ENCODE data around the gene TGFBI. TPM values are rescaled to one million over a fixed set of nuclear protein-coding genes. Genes with fewer than 3 reads are reported as not detected.

TGFBI gene
- total RNA-seq, 1 donor from 2014 or later: 453 TPM

- peaks cover 9% of the 10 kb centered on the region for H3K36me3 ChIP-seq (ENCODE audit: control insufficient read depth, insufficient read depth, low read length)
- no peak overlapping the region for H3K4me3 ChIP-seq (ENCODE audit: low read depth, low read length)
- H3K27me3 ChIP-seq (ENCODE audit: control insufficient read depth, insufficient read depth, low read length): no peaks in the 10 kb centered on the region
- no peak for TF ChIP-seq CTCF (IDR thresholded peaks at IDR 0.05; ENCODE audit: insufficient read depth, low read length, poor library complexity, severe bottlenecking)
- no peak for DNase-seq (ENCODE audit: low read depth)
These were observed 33.0 kb downstream of the TGFBI start for GRCh38 chr5:136061630-136062365.

GRCh38 chr5:136062366-136063274, 33.8 kb downstream of the TGFBI start:
- peak; percentile 32 for TF ChIP-seq CTCF (IDR thresholded peaks at IDR 0.05; ENCODE audit: insufficient read depth, low read length, poor library complexity, severe bottlenecking)
- no peak for DNase-seq (ENCODE audit: low read depth)
- Histone ChIP-seq H3K27me3 (ENCODE audit: control insufficient read depth, insufficient read depth, low read length) (no peaks in the 10 kb centered on the region), H3K36me3 (ENCODE audit: control insufficient read depth, insufficient read depth, low read length) (peaks cover 6% of the 10 kb centered on the region), H3K4me3 (ENCODE audit: low read depth, low read length) (no peak overlapping the region)

DNA sequence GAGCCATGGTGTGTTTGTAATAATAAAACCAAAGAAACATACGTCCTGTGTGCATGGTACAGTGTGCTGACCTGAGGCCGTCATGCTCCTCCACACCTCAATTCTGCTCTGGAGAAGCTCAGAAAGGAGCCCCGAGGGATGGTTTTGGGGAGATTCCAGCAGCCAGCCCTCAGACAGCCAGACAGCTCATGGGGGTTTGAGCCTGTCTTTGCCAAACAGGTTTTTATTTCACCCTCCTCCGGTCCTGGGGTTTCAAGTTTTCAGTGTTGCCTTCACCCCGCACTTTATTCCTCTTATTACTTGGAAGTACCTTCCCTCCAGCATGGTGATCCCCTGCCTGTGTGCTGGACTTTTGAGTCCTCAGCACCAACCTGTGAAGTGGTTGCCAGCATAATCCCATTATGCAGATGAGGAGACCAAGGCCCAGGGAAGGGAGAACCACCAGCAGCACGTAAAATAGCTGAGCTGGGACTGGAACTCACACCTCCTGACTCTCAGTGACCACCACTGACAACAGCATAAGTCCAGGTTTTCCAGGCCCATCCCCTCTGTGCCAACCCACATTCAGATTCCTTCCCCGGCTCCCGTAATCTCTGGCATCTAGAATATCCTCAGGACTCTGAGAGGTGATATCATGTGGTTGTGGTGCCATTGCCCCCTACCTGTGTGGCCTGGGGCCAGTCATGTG, 35.1 kb downstream of the TGFBI start:
- H3K36me3 ChIP-seq (ENCODE audit: control insufficient read depth, insufficient read depth, low read length): peaks cover 6% of the 10 kb centered on the region
- no peak for TF ChIP-seq CTCF (IDR thresholded peaks at IDR 0.05; ENCODE audit: insufficient read depth, low read length, poor library complexity, severe bottlenecking)
- DNase-seq (ENCODE audit: low read depth): no peak
- H3K4me3 ChIP-seq (ENCODE audit: low read depth, low read length): no peak overlapping the region
- H3K27me3 ChIP-seq (ENCODE audit: control insufficient read depth, insufficient read depth, low read length): no peaks in the 10 kb centered on the region

GRCh38 chr5:136064510-136064909, 35.7 kb downstream of the TGFBI start:
- Histone ChIP-seq H3K27me3 (ENCODE audit: control insufficient read depth, insufficient read depth, low read length) (no peaks in the 10 kb centered on the region), H3K4me3 (ENCODE audit: low read depth, low read length) (no peak overlapping the region), H3K36me3 (ENCODE audit: control insufficient read depth, insufficient read depth, low read length) (peaks cover 6% of the 10 kb centered on the region)
- no peak for TF ChIP-seq CTCF (IDR thresholded peaks at IDR 0.05; ENCODE audit: insufficient read depth, low read length, poor library complexity, severe bottlenecking)
- no peak for DNase-seq (ENCODE audit: low read depth)

GRCh38 chr5:136065588-136065987, 36.8 kb downstream of the TGFBI start:
- Histone ChIP-seq H3K27me3 (ENCODE audit: control insufficient read depth, insufficient read depth, low read length) (no peaks in the 10 kb centered on the region), H3K4me3 (ENCODE audit: low read depth, low read length) (no peak overlapping the region), H3K36me3 (ENCODE audit: control insufficient read depth, insufficient read depth, low read length) (peaks cover 3% of the 10 kb centered on the region)
- no peak for DNase-seq (ENCODE audit: low read depth)
- no peak for TF ChIP-seq CTCF (IDR thresholded peaks at IDR 0.05; ENCODE audit: insufficient read depth, low read length, poor library complexity, severe bottlenecking)
